HFFc6 (cell line): Measurements from ENCODE around the gene MED15. TPM values are rescaled to one million over a fixed set of nuclear protein-coding genes. Genes with fewer than 3 reads are reported as not detected.
A peak's percentile ranks its signal among the peaks of the same experiment; 100 is the strongest.

Source experiments
- DNase-seq: peaks from one replicate; pipeline ENCODE4 v3.0.0-alpha.2; 2018
- H3K27ac Mint-ChIP-seq: 2 replicates; pipeline ENCODE4 v1.8.0; 2020; ENCODE audit warnings: mild to moderate bottlenecking, mixed read lengths
- H3K27me3 Mint-ChIP-seq: 2 replicates; pipeline ENCODE4 v1.8.0; 2021; ENCODE audit warnings: mild to moderate bottlenecking, moderate library complexity, mixed read lengths; ENCODE audit not compliant: insufficient read depth
- H3K36me3 Mint-ChIP-seq: 2 replicates; pipeline ENCODE4 v1.8.0; 2021; ENCODE audit warnings: low read depth, mixed read lengths
- H3K4me1 Mint-ChIP-seq: 2 replicates; pipeline ENCODE4 v1.8.0; 2020; ENCODE audit warnings: low read depth, mixed read lengths
- H3K4me3 Mint-ChIP-seq: 2 replicates; pipeline ENCODE4 v1.8.0; 2020; ENCODE audit warnings: mild to moderate bottlenecking, moderate library complexity, mixed read lengths
- H3K9me3 Mint-ChIP-seq: 2 replicates; pipeline ENCODE4 v1.8.0; 2020; ENCODE audit warnings: mild to moderate bottlenecking, mixed read lengths
- total RNA-seq, 6 experiments: library from RNA; stranded (reverse); fragmentation: NEBNext Ultra II Directional; extraction: Animal tissue kit (Norgen Biotek cat#: 25700); gene quantifications; 2 replicates in 1 of 6; 3 replicates in 5 of 6; pipeline ENCODE4 v1.2.3, GENCODE V29; 2021
- TF ChIP-seq, protein P1 (sequence below): fragments of 200-600 bp; sonication (generic); IDR thresholded peaks from 2 replicates; pipeline ENCODE4 v1.5.0; 2021; ENCODE audit warnings: antibody characterized with exemption, mild to moderate bottlenecking

MED15 gene
- total RNA-seq, 6 experiments from 2014 or later, result 128 to 148 (median 136) TPM

DNA sequence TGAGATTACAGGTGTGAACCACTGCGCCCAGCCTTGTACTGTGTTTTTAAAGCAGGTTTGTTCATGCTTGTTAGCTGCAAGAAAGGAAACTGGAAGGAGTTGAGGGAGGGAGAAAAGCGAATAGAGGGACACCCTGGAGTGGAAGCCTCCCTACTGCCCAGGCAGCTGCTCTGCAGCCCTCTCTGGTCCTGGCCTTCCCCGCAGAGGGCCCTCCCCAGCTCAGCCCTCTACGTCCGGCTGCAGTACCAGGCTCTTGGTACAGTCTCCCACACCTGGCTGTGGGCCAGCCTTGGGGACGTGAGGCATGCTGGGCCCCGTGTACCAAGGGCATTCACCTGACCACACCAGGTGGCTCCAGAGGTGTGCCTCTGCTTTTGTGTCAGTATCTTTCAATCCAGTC is 70.8 kb downstream of the MED15 start:
- peaks cover 5% of the 10 kb centered on the region for H3K27me3 Mint-ChIP-seq
- no peak overlapping the region for H3K4me3 Mint-ChIP-seq
- H3K27ac Mint-ChIP-seq, result no peak overlapping the region
- H3K4me1 Mint-ChIP-seq, result peaks cover 8% of the 10 kb centered on the region; the same call in 1 of the 2 replicates
- H3K9me3 Mint-ChIP-seq, result no peaks in the 10 kb centered on the region
- TF ChIP-seq, protein P1, sequence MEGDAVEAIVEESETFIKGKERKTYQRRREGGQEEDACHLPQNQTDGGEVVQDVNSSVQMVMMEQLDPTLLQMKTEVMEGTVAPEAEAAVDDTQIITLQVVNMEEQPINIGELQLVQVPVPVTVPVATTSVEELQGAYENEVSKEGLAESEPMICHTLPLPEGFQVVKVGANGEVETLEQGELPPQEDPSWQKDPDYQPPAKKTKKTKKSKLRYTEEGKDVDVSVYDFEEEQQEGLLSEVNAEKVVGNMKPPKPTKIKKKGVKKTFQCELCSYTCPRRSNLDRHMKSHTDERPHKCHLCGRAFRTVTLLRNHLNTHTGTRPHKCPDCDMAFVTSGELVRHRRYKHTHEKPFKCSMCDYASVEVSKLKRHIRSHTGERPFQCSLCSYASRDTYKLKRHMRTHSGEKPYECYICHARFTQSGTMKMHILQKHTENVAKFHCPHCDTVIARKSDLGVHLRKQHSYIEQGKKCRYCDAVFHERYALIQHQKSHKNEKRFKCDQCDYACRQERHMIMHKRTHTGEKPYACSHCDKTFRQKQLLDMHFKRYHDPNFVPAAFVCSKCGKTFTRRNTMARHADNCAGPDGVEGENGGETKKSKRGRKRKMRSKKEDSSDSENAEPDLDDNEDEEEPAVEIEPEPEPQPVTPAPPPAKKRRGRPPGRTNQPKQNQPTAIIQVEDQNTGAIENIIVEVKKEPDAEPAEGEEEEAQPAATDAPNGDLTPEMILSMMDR, result no peak
- peaks cover 30% of the 10 kb centered on the region for H3K36me3 Mint-ChIP-seq
- DNase-seq, result no peak

DNA sequence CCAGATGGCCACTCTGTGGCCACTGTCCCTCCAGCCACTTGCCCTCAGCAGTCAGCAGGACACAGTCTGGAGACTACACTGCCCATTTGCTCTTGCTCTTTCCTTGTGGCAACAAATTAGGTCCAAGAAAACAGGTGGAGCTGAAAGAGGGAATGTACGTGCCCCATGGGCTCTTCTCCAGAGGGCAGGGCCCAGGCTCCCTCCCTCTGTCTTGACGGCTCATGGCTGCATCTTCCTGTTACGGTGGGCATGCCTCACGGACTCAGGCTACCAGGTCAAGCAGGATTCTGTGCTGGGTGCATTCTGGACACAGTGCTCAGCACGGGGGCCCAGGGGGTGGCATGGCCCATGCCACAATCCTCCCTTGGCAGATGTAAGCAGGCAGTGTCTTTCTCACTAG is 71.3 kb downstream of the MED15 start:
- peaks cover 5% of the 10 kb centered on the region for H3K27me3 Mint-ChIP-seq
- peaks cover 27% of the 10 kb centered on the region for H3K36me3 Mint-ChIP-seq
- H3K4me1 Mint-ChIP-seq, result peaks cover 3% of the 10 kb centered on the region; the same call in 1 of the 2 replicates
- H3K4me3 Mint-ChIP-seq, result no peak overlapping the region
- TF ChIP-seq, protein P1, result no peak
- no peak overlapping the region for H3K27ac Mint-ChIP-seq
- DNase-seq, result no peak
- H3K9me3 Mint-ChIP-seq, result no peaks in the 10 kb centered on the region

DNA sequence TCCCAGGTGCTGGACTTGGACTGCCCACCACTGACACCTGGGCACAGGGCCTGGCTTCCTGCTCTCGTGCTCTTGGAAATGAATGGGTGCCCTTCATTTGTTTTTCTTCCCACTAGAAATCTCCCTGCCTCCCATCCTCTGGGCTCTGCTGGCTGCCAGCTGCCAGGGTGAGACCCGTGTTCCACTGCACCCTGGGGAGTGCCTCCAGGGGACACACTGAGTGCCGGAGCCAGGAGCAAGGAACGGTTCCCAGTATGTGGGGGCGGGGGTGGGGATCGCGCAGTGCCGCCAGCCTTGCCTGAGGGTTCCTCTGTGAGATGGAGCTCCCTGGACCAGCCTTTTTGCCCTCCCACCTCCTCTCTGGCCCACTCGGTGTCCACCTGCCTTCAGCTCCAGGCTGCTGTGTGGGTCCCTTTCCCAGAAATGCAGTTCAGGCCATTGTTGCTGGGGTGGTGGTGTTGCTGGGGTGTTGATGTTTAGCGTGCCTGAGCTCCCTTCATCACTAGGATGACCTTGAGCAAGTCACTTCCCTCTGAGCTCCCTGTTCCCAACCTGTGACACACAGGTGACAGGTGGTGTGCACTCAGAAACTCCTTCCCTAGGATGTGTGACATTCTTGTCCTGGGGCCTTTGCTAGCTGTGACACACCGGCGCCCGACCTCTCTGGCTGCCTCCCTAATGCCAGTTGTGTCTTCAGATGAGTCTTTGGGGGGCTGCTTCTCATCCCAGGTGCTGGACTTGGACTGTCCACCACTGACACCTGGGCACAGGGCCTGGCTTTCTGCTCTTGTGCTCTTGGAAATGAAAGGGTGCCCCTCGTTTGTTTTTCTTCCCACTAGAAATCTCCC is 72.1 kb downstream of the MED15 start:
- DNase-seq, result no peak
- H3K4me1 Mint-ChIP-seq, result no peaks in the 10 kb centered on the region
- no peak overlapping the region for H3K27ac Mint-ChIP-seq
- H3K36me3 Mint-ChIP-seq, result peaks cover 28% of the 10 kb centered on the region
- TF ChIP-seq, protein P1, result no peak
- no peak overlapping the region; the same call in 1 of the 2 replicates for H3K4me3 Mint-ChIP-seq
- H3K9me3 Mint-ChIP-seq, result no peaks in the 10 kb centered on the region
- peaks cover 5% of the 10 kb centered on the region for H3K27me3 Mint-ChIP-seq

DNA sequence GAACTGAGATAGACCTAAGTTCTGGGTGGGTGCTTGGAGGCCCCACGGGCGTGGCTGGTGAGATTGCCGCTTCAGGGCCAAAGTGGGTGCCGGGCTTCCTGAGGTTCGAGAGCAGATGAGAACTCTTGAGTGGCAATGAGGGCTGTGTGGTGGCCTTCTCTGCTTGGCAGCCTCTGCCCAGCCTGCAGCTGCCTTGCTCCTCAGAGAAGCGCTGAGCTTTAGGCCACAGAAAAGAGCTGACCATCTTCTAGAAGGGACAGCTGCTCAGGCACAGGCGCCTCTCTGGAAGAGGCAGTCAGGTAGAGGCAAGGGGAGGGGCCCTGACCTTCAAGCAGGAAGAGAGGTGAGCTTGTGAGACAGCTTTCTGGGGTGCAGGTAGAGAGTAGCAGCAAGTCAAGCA is 72.8 kb downstream of the MED15 start:
- Mint-ChIP-seq H3K9me3 (no peaks in the 10 kb centered on the region), H3K36me3 (peaks cover 28% of the 10 kb centered on the region), H3K4me3 (no peak overlapping the region; the same call in 1 of the 2 replicates), H3K27ac (peak overlapping the region; percentile 3; the same call in 1 of the 2 replicates), H3K27me3 (peaks cover 5% of the 10 kb centered on the region), H3K4me1 (no peaks in the 10 kb centered on the region)
- no peak for DNase-seq
- TF ChIP-seq, protein P1, result no peak

DNA sequence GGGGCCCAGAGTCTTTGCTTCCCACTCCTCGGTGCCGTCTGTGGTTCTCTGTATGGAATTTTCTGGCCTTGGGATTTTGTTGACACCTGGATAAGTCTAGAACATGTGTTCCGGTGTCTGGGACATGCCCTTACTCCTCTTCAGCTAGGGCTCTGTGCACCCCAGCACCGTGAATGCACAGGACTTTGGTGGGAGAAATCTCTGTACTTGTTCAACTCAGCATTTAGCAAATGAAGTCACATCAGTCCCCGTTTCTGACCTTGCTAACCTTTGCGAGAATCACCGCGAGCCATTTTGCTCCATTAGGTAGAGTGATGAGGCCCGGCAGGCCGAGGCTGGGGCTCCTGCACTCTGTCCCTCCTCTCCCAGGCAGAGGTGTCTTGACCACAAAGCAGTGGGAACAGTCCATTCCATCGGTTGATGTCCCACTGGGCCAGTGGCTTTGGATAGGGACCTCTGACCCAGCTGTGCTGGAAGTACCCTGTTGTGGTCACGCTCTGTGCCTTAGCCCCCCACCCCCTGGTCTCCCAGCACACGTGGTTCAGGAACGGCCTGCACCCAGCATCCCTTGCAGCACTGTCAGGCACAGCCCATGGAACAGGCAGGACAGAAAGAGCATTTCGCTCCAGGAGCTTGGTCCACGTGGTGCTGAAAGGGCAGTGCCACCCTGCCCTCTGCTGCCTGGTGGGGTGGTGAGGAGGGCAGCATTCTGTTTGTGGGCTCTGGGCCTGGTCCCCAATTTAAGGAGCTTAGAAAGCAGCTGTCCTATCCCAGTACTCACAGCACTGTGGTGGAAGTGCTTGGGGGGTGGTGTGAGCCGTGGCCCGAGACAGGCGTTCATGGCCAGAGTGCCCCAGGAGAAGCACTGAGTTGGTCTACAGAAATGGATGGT is 73.4 kb downstream of the MED15 start:
- H3K9me3 Mint-ChIP-seq, result no peaks in the 10 kb centered on the region
- TF ChIP-seq, protein P1, result no peak
- peaks cover 28% of the 10 kb centered on the region for H3K36me3 Mint-ChIP-seq
- H3K27ac Mint-ChIP-seq, result peak overlapping the region; percentile 3; the same call in 1 of the 2 replicates
- no peak overlapping the region for H3K4me3 Mint-ChIP-seq
- peaks cover 8% of the 10 kb centered on the region for H3K27me3 Mint-ChIP-seq
- no peak for DNase-seq
- no peaks in the 10 kb centered on the region for H3K4me1 Mint-ChIP-seq
